GM23338 (cell line): ENCODE measurements around the gene SEC16A. TPM values are rescaled to one million over a fixed set of nuclear protein-coding genes. Genes with fewer than 3 reads are reported as not detected.

Experiments
- ATAC-seq: fragments of 200-7000 bp; cut with Tn5 transposase; 3 replicates; pipeline ENCODE4 v1.9.1; 2020
- DNase-seq: peaks from one replicate; pipeline ENCODE4 v3.0.0-alpha.2; 2015; ENCODE audit warnings: low spot score
- H2AFZ ChIP-seq: fragments of 200-600 bp; sonication (generic); 2 replicates; pipeline ENCODE4 v1.8.0; 2016; ENCODE audit warnings: antibody characterized with exemption, mild to moderate bottlenecking, moderate library complexity
- H3F3A ChIP-seq: fragments of 200-600 bp; sonication (generic); replicated peaks from 2 replicates; pipeline ENCODE4 v1.8.0; 2017; ENCODE audit warnings: antibody characterized with exemption, mixed run types, low read depth
- H3K27ac ChIP-seq: fragments of 200-600 bp; sonication (generic); 2 replicates; pipeline ENCODE4 v1.6.1; 2016; ENCODE audit warnings: low read depth
- H3K27me3 ChIP-seq: fragments of 200-600 bp; sonication (generic); 2 replicates; pipeline ENCODE4 v1.8.0; 2016; ENCODE audit warnings: mild to moderate bottlenecking, mixed run types, moderate library complexity; ENCODE audit not compliant: insufficient read depth
- H3K36me3 ChIP-seq: fragments of 200-600 bp; sonication (generic); 2 replicates; pipeline ENCODE4 v1.8.0; 2016; ENCODE audit warnings: mild to moderate bottlenecking; ENCODE audit not compliant: insufficient read depth
- H3K4me1 ChIP-seq: fragments of 200-600 bp; sonication (generic); 2 replicates; pipeline ENCODE4 v1.8.0; 2016; ENCODE audit warnings: mild to moderate bottlenecking, moderate library complexity; ENCODE audit not compliant: insufficient read depth
- H3K4me2 ChIP-seq: fragments of 200-600 bp; sonication (generic); 2 replicates; pipeline ENCODE4 v1.7.1; 2017; ENCODE audit warnings: mixed run types
- H3K4me3 ChIP-seq: fragments of 200-600 bp; sonication (generic); 2 replicates; pipeline ENCODE4 v1.6.1; 2016; ENCODE audit warnings: mixed run types
- H3K79me2 ChIP-seq: fragments of 200-600 bp; sonication (generic); replicated peaks from 2 replicates; pipeline ENCODE4 v1.8.0; 2017; ENCODE audit warnings: mild to moderate bottlenecking; ENCODE audit not compliant: insufficient read depth
- H3K9me2 ChIP-seq: fragments of 200-600 bp; sonication (generic); 2 replicates; pipeline ENCODE4 v1.8.0; 2017; ENCODE audit not compliant: insufficient read depth
- H4K20me1 ChIP-seq: fragments of 200-600 bp; sonication (generic); replicated peaks from 2 replicates; pipeline ENCODE4 v1.8.0; 2017; ENCODE audit warnings: mild to moderate bottlenecking; ENCODE audit not compliant: insufficient read depth
- H3K27ac Mint-ChIP-seq: 2 replicates; pipeline ENCODE4 v1.8.0; 2020; ENCODE audit warnings: inconsistent platforms, mild to moderate bottlenecking, moderate library complexity, mixed read lengths
- H3K27me3 Mint-ChIP-seq: 3 replicates; pipeline ENCODE4 v1.8.0; 2022; ENCODE audit warnings: low read depth, mild to moderate bottlenecking, moderate library complexity, mixed read lengths, inconsistent platforms; ENCODE audit not compliant: insufficient read depth, poor library complexity
- H3K36me3 Mint-ChIP-seq: 3 replicates; pipeline ENCODE4 v1.8.0; 2021; ENCODE audit warnings: low read depth, mild to moderate bottlenecking, inconsistent platforms, moderate library complexity, mixed read lengths
- H3K4me1 Mint-ChIP-seq: 3 replicates; pipeline ENCODE4 v1.8.0; 2020; ENCODE audit warnings: mild to moderate bottlenecking, inconsistent platforms, mixed read lengths
- H3K4me3 Mint-ChIP-seq: 3 replicates; pipeline ENCODE4 v1.8.0; 2021; ENCODE audit warnings: moderate library complexity, mild to moderate bottlenecking, inconsistent platforms, mixed read lengths
- H3K9me3 Mint-ChIP-seq: 3 replicates; pipeline ENCODE4 v1.8.0; 2020; ENCODE audit warnings: moderate library complexity, mild to moderate bottlenecking, inconsistent platforms, mixed read lengths
- CREB1 ChIP-seq: fragments of 250-450 bp; sonication (Bioruptor Pico); IDR thresholded peaks from 2 replicates; pipeline ENCODE4 v1.5.0; 2020; ENCODE audit warnings: low read depth, mild to moderate bottlenecking, moderate library complexity
- EZH2 ChIP-seq: fragments of 200-600 bp; sonication (generic); IDR thresholded peaks from one replicate; pipeline ENCODE4 v1.8.0; 2017; ENCODE audit warnings: antibody characterized with exemption, mild to moderate bottlenecking, low read depth; ENCODE audit not compliant: unreplicated experiment
- EZH2phosphoT487 ChIP-seq: fragments of 200-600 bp; sonication (generic); IDR thresholded peaks from one replicate; pipeline ENCODE4 v1.8.1; 2018; ENCODE audit warnings: antibody characterized with exemption; ENCODE audit not compliant: unreplicated experiment
- JUNB ChIP-seq: IDR thresholded peaks from one replicate; pipeline ENCODE4 v1.6.1; 2016; ENCODE audit warnings: antibody characterized with exemption; ENCODE audit not compliant: unreplicated experiment
- NANOG ChIP-seq: IDR thresholded peaks from 2 replicates; pipeline ENCODE4 v1.6.1; 2016; ENCODE audit warnings: antibody characterized with exemption, borderline replicate concordance
- POLR2AphosphoS5 ChIP-seq: IDR thresholded peaks from 2 replicates; pipeline ENCODE4 v1.6.1; 2016; ENCODE audit warnings: antibody characterized with exemption, low read depth
- polyA plus RNA-seq: library from polyadenylated mRNA; unstranded; fragments of >200 nt; fragmentation: Nextera tagmentation; extraction: Ambion mirVana; gene quantifications from 2 replicates; pipeline ENCODE4 v1.2.1, GENCODE V29; 2016
- total RNA-seq: library from RNA; depleted of rRNA; stranded (reverse); fragments of >200 nt; shearing (Covaris generic); gene quantifications from 2 replicates; pipeline ENCODE4 v1.2.3, GENCODE V29; 2014
- TF ChIP-seq, protein P1 (sequence below): IDR thresholded peaks from one replicate; pipeline ENCODE4 v1.6.1; 2018; ENCODE audit warnings: antibody characterized with exemption; ENCODE audit not compliant: unreplicated experiment
- TF ChIP-seq, protein P2 (sequence below), 2 experiments: fragments of 200-600 bp in 1 of 2; sonication (generic) in 1 of 2; conservative IDR thresholded peaks; 2 replicates each; pipeline versions ENCODE4 v1.5.1 to v1.6.1; 2016 to 2017; ENCODE audit warnings: antibody characterized with exemption in 2 of 2, low read depth in 2 of 2, mild to moderate bottlenecking in 2 of 2, moderate library complexity in 1 of 2
- TF ChIP-seq, protein P3 (sequence below): fragments of 250-450 bp; sonication (Bioruptor Pico); IDR thresholded peaks from 2 replicates; pipeline ENCODE4 v1.5.0; 2020; ENCODE audit warnings: mild to moderate bottlenecking, moderate library complexity

SEC16A gene
- total and polyA plus RNA-seq, 2 experiments from 2014 or later = 34.0 to 59.2 TPM

DNA sequence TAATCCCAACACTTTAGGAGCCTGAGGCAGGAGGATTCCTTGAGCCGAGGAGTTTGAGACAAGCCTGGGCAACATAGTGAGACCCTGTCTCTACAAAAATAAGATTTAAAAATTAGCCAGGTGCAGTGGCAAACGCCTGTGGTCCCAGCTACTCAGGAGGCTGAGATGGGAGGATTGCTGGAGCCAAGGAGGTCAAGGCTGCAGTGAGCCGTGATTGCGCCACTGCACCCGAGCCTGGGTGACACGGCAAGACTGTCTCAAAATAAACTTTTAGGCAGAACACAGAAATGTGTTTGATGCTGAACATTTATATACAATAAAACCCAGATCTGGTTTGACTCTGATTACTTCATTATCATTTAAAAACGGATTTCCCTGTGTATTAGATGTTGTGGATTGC lies 77.4 kb downstream of the SEC16A start (continued):
- TF ChIP-seq POLR2AphosphoS5 (no peak), NANOG (no peak), EZH2phosphoT487 (no peak), JUNB (no peak)
- TF ChIP-seq, protein P1, sequence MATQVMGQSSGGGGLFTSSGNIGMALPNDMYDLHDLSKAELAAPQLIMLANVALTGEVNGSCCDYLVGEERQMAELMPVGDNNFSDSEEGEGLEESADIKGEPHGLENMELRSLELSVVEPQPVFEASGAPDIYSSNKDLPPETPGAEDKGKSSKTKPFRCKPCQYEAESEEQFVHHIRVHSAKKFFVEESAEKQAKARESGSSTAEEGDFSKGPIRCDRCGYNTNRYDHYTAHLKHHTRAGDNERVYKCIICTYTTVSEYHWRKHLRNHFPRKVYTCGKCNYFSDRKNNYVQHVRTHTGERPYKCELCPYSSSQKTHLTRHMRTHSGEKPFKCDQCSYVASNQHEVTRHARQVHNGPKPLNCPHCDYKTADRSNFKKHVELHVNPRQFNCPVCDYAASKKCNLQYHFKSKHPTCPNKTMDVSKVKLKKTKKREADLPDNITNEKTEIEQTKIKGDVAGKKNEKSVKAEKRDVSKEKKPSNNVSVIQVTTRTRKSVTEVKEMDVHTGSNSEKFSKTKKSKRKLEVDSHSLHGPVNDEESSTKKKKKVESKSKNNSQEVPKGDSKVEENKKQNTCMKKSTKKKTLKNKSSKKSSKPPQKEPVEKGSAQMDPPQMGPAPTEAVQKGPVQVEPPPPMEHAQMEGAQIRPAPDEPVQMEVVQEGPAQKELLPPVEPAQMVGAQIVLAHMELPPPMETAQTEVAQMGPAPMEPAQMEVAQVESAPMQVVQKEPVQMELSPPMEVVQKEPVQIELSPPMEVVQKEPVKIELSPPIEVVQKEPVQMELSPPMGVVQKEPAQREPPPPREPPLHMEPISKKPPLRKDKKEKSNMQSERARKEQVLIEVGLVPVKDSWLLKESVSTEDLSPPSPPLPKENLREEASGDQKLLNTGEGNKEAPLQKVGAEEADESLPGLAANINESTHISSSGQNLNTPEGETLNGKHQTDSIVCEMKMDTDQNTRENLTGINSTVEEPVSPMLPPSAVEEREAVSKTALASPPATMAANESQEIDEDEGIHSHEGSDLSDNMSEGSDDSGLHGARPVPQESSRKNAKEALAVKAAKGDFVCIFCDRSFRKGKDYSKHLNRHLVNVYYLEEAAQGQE = no peak

DNA sequence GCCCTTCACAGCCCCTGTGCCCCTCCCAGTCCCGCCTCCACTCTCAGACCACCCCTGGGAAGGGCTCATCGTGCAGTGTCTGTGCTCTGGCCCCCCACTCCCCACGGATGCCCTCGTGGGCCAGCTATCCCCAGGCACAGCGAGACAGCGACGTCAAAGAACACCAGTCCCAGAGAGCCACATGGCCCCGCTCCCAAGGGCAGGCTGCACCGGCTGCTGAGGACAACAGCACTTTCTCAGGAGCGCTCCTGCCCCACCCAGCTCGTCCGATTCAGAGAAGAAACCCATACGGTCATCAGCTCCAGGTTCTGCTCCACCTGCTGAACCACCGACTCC lies 78.1 kb downstream of the SEC16A start:
- Histone ChIP-seq H2AFZ (no peak overlapping the region), H3K4me3 (no peak overlapping the region), H3K4me1 (peaks cover 10% of the 10 kb centered on the region; the same call in 1 of the 2 replicates)

More for the DNA sequence above, 78.1 kb downstream of the SEC16A start:
- ATAC-seq (no peak), DNase-seq (no peak)
- H3K4me1 Mint-ChIP-seq = peaks cover 14% of the 10 kb centered on the region
- no peak overlapping the region for H3K4me3 Mint-ChIP-seq
- peaks cover 22% of the 10 kb centered on the region for H3K79me2 ChIP-seq
- no peaks in the 10 kb centered on the region for H3K9me2 ChIP-seq
- H3K27me3 ChIP-seq = no peaks in the 10 kb centered on the region
- H3K36me3 ChIP-seq = peaks cover 25% of the 10 kb centered on the region
- H3K4me2 ChIP-seq = no peak overlapping the region
- H3K27me3 Mint-ChIP-seq = peaks cover 19% of the 10 kb centered on the region
- no peak overlapping the region for H3K27ac ChIP-seq
- no peak for TF ChIP-seq EZH2
- TF ChIP-seq, protein P2, sequence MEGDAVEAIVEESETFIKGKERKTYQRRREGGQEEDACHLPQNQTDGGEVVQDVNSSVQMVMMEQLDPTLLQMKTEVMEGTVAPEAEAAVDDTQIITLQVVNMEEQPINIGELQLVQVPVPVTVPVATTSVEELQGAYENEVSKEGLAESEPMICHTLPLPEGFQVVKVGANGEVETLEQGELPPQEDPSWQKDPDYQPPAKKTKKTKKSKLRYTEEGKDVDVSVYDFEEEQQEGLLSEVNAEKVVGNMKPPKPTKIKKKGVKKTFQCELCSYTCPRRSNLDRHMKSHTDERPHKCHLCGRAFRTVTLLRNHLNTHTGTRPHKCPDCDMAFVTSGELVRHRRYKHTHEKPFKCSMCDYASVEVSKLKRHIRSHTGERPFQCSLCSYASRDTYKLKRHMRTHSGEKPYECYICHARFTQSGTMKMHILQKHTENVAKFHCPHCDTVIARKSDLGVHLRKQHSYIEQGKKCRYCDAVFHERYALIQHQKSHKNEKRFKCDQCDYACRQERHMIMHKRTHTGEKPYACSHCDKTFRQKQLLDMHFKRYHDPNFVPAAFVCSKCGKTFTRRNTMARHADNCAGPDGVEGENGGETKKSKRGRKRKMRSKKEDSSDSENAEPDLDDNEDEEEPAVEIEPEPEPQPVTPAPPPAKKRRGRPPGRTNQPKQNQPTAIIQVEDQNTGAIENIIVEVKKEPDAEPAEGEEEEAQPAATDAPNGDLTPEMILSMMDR (conservative IDR thresholded peaks at IDR 0.05; ENCODE audit: low read depth in 2 of 2) = no peak
- TF ChIP-seq CREB1 (CRISPR knock-in tag) = no peak
- TF ChIP-seq, protein P3, sequence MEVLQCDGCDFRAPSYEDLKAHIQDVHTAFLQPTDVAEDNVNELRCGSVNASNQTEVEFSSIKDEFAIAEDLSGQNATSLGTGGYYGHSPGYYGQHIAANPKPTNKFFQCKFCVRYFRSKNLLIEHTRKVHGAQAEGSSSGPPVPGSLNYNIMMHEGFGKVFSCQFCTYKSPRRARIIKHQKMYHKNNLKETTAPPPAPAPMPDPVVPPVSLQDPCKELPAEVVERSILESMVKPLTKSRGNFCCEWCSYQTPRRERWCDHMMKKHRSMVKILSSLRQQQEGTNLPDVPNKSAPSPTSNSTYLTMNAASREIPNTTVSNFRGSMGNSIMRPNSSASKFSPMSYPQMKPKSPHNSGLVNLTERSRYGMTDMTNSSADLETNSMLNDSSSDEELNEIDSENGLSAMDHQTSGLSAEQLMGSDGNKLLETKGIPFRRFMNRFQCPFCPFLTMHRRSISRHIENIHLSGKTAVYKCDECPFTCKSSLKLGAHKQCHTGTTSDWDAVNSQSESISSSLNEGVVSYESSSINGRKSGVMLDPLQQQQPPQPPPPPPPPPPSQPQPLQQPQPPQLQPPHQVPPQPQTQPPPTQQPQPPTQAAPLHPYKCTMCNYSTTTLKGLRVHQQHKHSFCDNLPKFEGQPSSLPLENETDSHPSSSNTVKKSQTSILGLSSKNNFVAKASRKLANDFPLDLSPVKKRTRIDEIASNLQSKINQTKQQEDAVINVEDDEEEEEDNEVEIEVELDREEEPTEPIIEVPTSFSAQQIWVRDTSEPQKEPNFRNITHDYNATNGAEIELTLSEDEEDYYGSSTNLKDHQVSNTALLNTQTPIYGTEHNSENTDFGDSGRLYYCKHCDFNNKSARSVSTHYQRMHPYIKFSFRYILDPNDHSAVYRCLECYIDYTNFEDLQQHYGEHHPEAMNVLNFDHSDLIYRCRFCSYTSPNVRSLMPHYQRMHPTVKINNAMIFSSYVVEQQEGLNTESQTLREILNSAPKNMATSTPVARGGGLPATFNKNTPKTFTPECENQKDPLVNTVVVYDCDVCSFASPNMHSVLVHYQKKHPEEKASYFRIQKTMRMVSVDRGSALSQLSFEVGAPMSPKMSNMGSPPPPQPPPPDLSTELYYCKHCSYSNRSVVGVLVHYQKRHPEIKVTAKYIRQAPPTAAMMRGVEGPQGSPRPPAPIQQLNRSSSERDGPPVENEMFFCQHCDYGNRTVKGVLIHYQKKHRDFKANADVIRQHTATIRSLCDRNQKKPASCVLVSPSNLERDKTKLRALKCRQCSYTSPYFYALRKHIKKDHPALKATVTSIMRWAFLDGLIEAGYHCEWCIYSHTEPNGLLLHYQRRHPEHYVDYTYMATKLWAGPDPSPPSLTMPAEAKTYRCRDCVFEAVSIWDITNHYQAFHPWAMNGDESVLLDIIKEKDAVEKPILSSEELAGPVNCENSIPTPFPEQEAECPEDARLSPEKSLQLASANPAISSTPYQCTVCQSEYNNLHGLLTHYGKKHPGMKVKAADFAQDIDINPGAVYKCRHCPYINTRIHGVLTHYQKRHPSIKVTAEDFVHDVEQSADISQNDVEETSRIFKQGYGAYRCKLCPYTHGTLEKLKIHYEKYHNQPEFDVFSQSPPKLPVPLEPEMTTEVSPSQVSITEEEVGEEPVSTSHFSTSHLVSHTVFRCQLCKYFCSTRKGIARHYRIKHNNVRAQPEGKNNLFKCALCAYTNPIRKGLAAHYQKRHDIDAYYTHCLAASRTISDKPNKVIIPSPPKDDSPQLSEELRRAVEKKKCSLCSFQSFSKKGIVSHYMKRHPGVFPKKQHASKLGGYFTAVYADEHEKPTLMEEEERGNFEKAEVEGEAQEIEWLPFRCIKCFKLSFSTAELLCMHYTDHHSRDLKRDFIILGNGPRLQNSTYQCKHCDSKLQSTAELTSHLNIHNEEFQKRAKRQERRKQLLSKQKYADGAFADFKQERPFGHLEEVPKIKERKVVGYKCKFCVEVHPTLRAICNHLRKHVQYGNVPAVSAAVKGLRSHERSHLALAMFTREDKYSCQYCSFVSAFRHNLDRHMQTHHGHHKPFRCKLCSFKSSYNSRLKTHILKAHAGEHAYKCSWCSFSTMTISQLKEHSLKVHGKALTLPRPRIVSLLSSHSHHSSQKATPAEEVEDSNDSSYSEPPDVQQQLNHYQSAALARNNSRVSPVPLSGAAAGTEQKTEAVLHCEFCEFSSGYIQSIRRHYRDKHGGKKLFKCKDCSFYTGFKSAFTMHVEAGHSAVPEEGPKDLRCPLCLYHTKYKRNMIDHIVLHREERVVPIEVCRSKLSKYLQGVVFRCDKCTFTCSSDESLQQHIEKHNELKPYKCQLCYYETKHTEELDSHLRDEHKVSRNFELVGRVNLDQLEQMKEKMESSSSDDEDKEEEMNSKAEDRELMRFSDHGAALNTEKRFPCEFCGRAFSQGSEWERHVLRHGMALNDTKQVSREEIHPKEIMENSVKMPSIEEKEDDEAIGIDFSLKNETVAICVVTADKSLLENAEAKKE (CRISPR knock-in tag) = no peak
- H4K20me1 ChIP-seq = peaks cover 8% of the 10 kb centered on the region
- H3K9me3 Mint-ChIP-seq = no peaks in the 10 kb centered on the region; the same call in 2 of the 3 replicates
- peaks cover 69% of the 10 kb centered on the region for H3K36me3 Mint-ChIP-seq
- no peak overlapping the region for H3K27ac Mint-ChIP-seq
- H3F3A ChIP-seq = peaks cover 27% of the 10 kb centered on the region
